Measurements from ENCODE around the gene PUSL1. TPM values are rescaled to one million over a fixed set of nuclear protein-coding genes. Genes with fewer than 3 reads are reported as not detected.

PUSL1 gene
- total and polyA plus RNA-seq, 2 of the 13 experiments (the other 11 are each of a cell fraction or from before 2014, with no cell fraction given) = 8.3 to 22.2 TPM

DNA sequence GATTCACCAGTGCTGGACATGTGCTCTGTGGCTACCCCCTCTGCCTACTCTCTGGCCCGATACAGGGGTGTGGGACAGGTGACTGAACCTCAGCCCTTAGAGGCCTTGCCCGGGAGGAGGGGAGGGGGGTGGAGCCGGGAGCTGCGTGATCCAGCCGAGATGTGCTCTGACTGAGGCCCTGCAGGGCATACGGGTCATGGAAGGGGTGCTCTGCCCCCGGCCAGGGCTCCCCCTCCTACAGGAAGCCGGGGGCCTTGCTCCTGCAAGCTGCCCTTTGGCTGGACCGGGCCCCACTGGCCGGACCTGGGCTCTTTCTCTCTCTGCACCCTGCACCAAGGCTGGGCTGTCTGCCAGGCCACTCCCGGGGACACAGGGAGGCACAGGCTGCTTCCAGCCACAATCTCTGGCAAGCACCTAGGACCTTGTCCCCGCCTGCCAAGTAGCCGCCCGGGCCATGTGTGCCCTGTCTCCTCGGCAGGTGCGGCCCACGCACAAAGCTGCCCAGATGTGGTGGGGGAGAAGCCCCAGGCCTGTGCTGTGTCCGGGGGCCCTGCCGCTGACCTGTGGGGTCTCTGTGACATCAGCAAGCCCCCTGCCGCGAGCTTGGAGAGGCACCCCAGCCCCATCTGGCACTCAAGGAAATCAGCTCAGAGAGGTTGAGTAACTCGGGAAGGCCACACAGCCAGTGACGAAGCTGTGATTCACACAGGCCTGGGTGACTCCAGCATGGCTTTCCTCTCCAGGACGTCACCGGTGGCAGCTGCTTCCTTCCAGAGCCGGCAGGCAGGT is 26.7 kb upstream of the PUSL1 start:
- BruUV-seq (replicated peaks) = TSS peak; percentile 70
- Histone ChIP-seq H3K36me3 (replicated peaks in 1 of 2; ENCODE audit: control insufficient read depth in 1 of 2, insufficient read depth in 2 of 2, low read length in 2 of 2) (no peaks in the 10 kb centered on the region), H3K4me2 (ENCODE audit: low read depth, low read length) (peak overlapping the region; percentile 82), H3K9ac (ENCODE audit: insufficient read depth, low read depth, low read length) (peak overlapping the region; percentile 48), H4K20me1 (ENCODE audit: insufficient read depth, low read length) (no peaks in the 10 kb centered on the region), H3K9me3 (ENCODE audit: low read length) (no peaks in the 10 kb centered on the region), H3K27ac (ENCODE audit: extremely low read length, insufficient read depth, low read length) (peak overlapping the region; percentile 73), H3K79me2 (ENCODE audit: insufficient read depth, low read length) (no peaks in the 10 kb centered on the region), H3K4me1 (ENCODE audit: insufficient read depth, low read length) (peaks cover 56% of the 10 kb centered on the region), H3K4me3 (replicated peaks in 1 of 3; ENCODE audit: insufficient read depth in 1 of 3, low read depth in 2 of 3, low read length in 3 of 3) (peak overlapping the region; percentile 21 to 59 (median 27); a peak in 5 of 6 replicates), H3K27me3 (ENCODE audit: control insufficient read depth in 1 of 2, insufficient read depth in 2 of 2, low read length in 2 of 2) (peaks cover 0 to 2% of the 10 kb centered on the region in 2 experiments; a peak in 1 of 5 replicates), H2AFZ (ENCODE audit: low read length) (no peak overlapping the region)
- POLR2A ChIA-PET = interaction anchor here (1.0 to 1.5 kb wide), 5 partner anchors 8 to 157 kb away, joined by 3 to 7 read pairs (median 6); partner anchors contain the start of gene UBE2J2
- WGBS (ENCODE audit: low lambda C conversion rate) = 0% methylated on average over 5 of the region's 26 CpGs
- CTCF ChIA-PET (ENCODE audit: low intra/inter-chr PET ratio, low total read pairs) = no interaction called here
- FAIRE-seq (peak; percentile 28), DNase-seq (ENCODE audit: low spot score) (peak; percentile 67), ATAC-seq (peak; percentile 78)
- intact Hi-C loops (cut with micrococcal nuclease; ENCODE audit: unreplicated experiment) (no loop called here), in situ Hi-C loops (cut with HindIII; ENCODE audit: extremely low pct_ligation_motif_present, low pct_unique_long_range_greater_than_20kb) (no loop called here)
- TF ChIP-seq MATR3 (CRISPR knock-in tag; IDR thresholded peaks at IDR 0.05) (no peak), PRPF4 (IDR thresholded peaks at IDR 0.05; ENCODE audit: low read depth, low read length, poor library complexity, severe bottlenecking) (no peak), ZSCAN9 (CRISPR knock-in tag; IDR thresholded peaks at IDR 0.05; ENCODE audit: borderline replicate concordance) (peak; percentile 61; the same call in 1 of the 2 replicates), GATAD2A (CRISPR knock-in tag; IDR thresholded peaks at IDR 0.05) (peak; percentile 72), GABPB1 (CRISPR knock-in tag; IDR thresholded peaks at IDR 0.05) (peak; percentile 72; the same call in 1 of the 2 replicates), SP1 (IDR thresholded peaks at IDR 0.05) (no peak), SP1 (CRISPR knock-in tag; IDR thresholded peaks at IDR 0.05) (no peak; the same call in 1 of the 2 replicates), ZNF879 (CRISPR knock-in tag; IDR thresholded peaks at IDR 0.05) (no peak), SMYD3 (CRISPR knock-in tag; IDR thresholded peaks at IDR 0.05) (no peak), TOE1 (CRISPR knock-in tag; IDR thresholded peaks at IDR 0.05) (no peak)
- TF ChIP-seq, protein P1, sequence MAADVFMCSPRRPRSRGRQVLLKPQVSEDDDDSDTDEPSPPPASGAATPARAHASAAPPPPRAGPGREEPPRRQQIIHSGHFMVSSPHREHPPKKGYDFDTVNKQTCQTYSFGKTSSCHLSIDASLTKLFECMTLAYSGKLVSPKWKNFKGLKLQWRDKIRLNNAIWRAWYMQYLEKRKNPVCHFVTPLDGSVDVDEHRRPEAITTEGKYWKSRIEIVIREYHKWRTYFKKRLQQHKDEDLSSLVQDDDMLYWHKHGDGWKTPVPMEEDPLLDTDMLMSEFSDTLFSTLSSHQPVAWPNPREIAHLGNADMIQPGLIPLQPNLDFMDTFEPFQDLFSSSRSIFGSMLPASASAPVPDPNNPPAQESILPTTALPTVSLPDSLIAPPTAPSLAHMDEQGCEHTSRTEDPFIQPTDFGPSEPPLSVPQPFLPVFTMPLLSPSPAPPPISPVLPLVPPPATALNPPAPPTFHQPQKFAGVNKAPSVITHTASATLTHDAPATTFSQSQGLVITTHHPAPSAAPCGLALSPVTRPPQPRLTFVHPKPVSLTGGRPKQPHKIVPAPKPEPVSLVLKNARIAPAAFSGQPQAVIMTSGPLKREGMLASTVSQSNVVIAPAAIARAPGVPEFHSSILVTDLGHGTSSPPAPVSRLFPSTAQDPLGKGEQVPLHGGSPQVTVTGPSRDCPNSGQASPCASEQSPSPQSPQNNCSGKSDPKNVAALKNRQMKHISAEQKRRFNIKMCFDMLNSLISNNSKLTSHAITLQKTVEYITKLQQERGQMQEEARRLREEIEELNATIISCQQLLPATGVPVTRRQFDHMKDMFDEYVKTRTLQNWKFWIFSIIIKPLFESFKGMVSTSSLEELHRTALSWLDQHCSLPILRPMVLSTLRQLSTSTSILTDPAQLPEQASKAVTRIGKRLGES (CRISPR knock-in tag; IDR thresholded peaks at IDR 0.05; ENCODE audit: borderline replicate concordance) = no peak
- TF ChIP-seq, protein P2, sequence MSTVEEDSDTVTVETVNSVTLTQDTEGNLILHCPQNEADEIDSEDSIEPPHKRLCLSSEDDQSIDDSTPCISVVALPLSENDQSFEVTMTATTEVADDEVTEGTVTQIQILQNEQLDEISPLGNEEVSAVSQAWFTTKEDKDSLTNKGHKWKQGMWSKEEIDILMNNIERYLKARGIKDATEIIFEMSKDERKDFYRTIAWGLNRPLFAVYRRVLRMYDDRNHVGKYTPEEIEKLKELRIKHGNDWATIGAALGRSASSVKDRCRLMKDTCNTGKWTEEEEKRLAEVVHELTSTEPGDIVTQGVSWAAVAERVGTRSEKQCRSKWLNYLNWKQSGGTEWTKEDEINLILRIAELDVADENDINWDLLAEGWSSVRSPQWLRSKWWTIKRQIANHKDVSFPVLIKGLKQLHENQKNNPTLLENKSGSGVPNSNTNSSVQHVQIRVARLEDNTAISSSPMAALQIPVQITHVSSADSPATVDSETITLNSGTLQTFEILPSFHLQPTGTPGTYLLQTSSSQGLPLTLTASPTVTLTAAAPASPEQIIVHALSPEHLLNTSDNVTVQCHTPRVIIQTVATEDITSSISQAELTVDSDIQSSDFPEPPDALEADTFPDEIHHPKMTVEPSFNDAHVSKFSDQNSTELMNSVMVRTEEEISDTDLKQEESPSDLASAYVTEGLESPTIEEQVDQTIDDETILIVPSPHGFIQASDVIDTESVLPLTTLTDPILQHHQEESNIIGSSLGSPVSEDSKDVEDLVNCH (CRISPR knock-in tag; IDR thresholded peaks at IDR 0.05) = no peak
- TF ChIP-seq, protein P3, sequence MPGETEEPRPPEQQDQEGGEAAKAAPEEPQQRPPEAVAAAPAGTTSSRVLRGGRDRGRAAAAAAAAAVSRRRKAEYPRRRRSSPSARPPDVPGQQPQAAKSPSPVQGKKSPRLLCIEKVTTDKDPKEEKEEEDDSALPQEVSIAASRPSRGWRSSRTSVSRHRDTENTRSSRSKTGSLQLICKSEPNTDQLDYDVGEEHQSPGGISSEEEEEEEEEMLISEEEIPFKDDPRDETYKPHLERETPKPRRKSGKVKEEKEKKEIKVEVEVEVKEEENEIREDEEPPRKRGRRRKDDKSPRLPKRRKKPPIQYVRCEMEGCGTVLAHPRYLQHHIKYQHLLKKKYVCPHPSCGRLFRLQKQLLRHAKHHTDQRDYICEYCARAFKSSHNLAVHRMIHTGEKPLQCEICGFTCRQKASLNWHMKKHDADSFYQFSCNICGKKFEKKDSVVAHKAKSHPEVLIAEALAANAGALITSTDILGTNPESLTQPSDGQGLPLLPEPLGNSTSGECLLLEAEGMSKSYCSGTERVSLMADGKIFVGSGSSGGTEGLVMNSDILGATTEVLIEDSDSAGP (CRISPR knock-in tag; IDR thresholded peaks at IDR 0.05; ENCODE audit: borderline replicate concordance) = peak; percentile 92
- TF ChIP-seq, protein P4, sequence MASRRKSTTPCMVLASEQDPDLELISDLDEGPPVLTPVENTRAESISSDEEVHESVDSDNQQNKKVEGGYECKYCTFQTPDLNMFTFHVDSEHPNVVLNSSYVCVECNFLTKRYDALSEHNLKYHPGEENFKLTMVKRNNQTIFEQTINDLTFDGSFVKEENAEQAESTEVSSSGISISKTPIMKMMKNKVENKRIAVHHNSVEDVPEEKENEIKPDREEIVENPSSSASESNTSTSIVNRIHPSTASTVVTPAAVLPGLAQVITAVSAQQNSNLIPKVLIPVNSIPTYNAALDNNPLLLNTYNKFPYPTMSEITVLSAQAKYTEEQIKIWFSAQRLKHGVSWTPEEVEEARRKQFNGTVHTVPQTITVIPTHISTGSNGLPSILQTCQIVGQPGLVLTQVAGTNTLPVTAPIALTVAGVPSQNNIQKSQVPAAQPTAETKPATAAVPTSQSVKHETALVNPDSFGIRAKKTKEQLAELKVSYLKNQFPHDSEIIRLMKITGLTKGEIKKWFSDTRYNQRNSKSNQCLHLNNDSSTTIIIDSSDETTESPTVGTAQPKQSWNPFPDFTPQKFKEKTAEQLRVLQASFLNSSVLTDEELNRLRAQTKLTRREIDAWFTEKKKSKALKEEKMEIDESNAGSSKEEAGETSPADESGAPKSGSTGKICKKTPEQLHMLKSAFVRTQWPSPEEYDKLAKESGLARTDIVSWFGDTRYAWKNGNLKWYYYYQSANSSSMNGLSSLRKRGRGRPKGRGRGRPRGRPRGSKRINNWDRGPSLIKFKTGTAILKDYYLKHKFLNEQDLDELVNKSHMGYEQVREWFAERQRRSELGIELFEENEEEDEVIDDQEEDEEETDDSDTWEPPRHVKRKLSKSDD (CRISPR knock-in tag; IDR thresholded peaks at IDR 0.05; ENCODE audit: low read depth) = no peak

Measured in HepG2 (cell line).